GM19193 (cell line): ENCODE results near the gene ADK.

ENCODE experiments used
- POLR2A ChIP-seq: IDR thresholded peaks from 4 replicates; pipeline ENCODE4 v1.6.1; 2011; ENCODE audit not compliant: insufficient read depth, insufficient read length; ENCODE audit errors: extremely low read depth

Gene ADK

DNA sequence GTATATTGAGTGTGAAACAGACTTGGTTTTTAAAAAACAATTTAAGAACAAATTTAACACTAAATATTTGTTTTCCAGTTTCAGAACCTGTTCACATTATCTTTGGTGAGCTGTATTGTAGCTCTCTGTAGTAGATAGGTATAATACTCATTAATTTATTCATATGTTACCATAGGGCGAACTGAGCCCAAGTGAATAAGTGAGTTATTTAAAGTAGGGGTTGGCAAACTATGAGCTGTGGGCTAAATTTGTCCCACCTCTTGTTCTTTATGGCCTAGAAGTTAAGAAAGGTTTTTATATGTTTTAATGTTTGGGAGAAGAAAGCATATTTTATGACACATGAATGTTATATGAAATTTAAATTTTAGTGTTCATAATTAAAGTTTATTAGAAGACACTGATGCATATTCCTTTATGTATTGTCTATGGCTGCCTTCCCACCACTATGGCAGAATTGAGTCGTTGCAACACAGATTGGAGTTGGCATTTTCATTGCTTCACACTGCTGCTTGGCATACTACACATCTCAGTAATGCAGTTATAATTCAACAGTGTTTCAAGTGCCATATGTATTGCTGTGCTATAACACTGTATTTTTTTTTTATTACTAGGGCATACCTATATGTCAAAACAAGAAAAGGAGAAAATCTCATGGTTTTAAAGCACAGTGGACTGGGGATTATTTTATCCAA, 146.5 kb downstream of the ADK start:
- no peak for TF ChIP-seq POLR2A

GRCh38 chr10:74300666-74301065, 149.6 kb downstream of the ADK start:
- TF ChIP-seq POLR2A, result no peak

GRCh38 chr10:74305730-74306129, 154.7 kb downstream of the ADK start:
- no peak for TF ChIP-seq POLR2A

GRCh38 chr10:74306227-74306982, 155.4 kb downstream of the ADK start:
- TF ChIP-seq POLR2A, result no peak

GRCh38 chr10:74307061-74307651, 156.1 kb downstream of the ADK start:
- TF ChIP-seq POLR2A, result no peak

GRCh38 chr10:74310652-74311257, 159.7 kb downstream of the ADK start:
- TF ChIP-seq POLR2A, result no peak

DNA sequence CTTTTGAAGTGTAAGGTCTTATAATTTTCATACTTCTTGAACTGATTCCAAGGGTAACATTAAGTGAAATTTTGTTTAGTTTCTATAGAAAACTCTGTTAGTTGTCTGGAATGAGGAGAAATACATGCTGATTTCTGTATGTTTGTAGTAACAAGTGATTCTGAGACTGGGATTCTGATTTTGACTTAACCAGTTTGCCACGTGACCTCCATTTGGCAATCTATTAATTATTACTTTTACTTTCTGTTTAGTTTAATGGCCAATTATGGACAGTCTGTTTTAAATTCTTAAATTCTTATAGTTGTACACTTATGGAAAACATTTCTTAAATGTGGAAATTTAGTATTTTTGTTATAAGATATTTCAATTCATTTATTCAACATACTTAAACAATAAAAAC, 163.1 kb downstream of the ADK start:
- TF ChIP-seq POLR2A, result no peak

DNA sequence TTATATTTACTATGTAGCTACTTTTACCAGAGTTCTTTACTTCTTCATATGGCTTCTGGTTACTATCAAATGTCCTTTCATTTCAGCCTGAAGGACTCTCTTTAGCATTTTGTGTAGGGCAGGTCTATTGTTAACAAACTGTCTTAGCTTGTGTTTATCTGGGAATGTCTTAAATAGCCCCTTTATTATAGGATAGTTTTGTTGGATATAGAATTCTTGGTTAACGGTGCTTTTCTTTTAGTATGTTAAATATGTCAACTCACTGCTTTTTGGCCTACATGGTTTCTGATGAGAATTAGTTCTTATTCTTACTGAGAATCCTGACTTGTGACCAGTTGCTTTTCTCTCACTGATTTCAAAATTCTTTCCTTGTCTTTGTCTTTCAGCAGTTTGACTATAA, 169.0 kb downstream of the ADK start:
- TF ChIP-seq POLR2A, result no peak

GRCh38 chr10:74320717-74321116, 169.7 kb downstream of the ADK start:
- no peak for TF ChIP-seq POLR2A

GRCh38 chr10:74322141-74322540, 171.1 kb downstream of the ADK start:
- no peak for TF ChIP-seq POLR2A

GRCh38 chr10:74322565-74322964, 171.5 kb downstream of the ADK start:
- no peak for TF ChIP-seq POLR2A

GRCh38 chr10:74328388-74328787, 177.4 kb downstream of the ADK start:
- no peak for TF ChIP-seq POLR2A

GRCh38 chr10:74329873-74330272, 178.9 kb downstream of the ADK start:
- TF ChIP-seq POLR2A, result no peak

DNA sequence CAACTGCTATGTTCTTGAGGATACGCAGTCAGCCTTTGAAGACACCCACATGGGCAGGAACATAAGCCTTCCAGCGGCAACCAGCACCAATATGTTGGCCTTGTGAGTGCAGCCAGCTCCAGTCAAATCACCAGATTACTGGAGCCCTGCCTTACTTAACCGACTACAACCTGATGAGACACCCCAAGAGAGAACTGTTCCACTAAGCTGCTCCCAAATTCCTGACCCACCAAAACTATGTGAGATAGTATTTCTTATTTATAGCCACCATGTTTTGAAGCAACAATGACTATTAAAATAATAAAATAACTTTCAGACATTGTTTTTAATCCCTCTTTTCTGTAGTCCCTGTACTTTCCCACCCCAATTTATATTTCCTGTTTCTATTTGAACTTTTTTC, 179.6 kb downstream of the ADK start:
- TF ChIP-seq POLR2A, result no peak

GRCh38 chr10:74332398-74332797, 181.4 kb downstream of the ADK start:
- no peak for TF ChIP-seq POLR2A

GRCh38 chr10:74333174-74333573, 182.2 kb downstream of the ADK start:
- TF ChIP-seq POLR2A, result no peak

GRCh38 chr10:74334221-74334620, 183.2 kb downstream of the ADK start:
- TF ChIP-seq POLR2A, result no peak

- no peak for TF ChIP-seq POLR2A
These were observed 184.5 kb downstream of the ADK start for GRCh38 chr10:74335501-74335900.
